ENCODE results near the gene CAGE1.
"Not testable (repeated sequence)": the region's sequence is repeated elsewhere in the genome, so short reads cannot be mapped to it uniquely, and the experiment has no call there.

CAGE1 gene

DNA sequence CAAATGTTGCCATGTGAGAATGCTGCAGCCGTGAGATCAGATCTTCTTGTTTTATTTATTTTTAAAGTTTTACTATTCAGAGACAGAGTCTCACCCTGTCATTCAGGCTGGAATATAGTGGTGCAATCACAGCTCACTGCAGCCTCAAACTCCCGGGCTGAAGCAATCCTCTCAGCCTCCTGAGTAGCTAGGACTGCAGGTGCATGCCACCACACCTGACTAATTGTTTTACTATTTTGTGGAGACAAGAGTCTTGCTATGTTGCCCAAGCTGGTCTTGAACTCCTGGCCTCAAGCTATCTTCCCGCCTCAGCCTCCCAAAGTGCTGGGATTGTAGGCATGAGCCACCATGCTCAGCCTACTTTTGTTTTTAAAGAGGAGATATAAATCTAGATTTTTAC lies 54.0 kb downstream of the CAGE1 start:
- no peak for DNase-seq

- DNase-seq = no peak
Measured at GRCh38 chr6:7334685-7335084, 54.9 kb downstream of the CAGE1 start.

DNA sequence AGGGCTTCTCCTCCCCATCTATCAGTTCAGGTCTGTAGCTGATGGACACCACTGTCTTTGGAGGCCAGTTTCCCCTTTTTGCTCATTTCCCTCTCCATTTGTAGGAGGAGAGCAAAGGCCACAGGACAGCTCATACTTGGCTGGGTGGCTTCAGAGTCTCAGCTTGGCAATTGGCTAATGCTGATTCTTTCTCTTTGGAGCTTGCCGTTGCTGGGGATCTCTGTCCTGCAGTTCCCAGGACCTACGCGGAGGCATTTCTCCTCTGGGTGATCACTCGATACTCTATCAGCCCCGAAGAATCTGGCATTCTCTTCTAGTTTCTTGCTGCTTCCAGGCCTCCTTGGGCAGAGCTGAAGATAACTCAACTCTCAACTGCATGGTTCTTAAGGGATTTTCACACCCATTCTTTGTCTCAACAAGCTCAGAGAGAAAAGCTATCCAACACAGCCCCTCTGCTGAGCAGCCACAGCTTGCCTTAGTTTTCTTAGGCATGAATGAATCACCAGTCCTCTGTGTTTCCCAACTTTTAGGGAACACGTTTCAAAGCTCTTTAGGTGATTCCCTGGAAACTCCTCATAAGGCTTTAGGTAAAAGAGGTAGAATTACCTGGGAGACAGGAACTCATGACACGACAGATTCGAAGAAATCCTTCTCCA lies 57.3 kb downstream of the CAGE1 start:
- DNase-seq = no peak

GRCh38 chr6:7331452-7331851 lies 58.1 kb downstream of the CAGE1 start:
- no peak for DNase-seq

DNA sequence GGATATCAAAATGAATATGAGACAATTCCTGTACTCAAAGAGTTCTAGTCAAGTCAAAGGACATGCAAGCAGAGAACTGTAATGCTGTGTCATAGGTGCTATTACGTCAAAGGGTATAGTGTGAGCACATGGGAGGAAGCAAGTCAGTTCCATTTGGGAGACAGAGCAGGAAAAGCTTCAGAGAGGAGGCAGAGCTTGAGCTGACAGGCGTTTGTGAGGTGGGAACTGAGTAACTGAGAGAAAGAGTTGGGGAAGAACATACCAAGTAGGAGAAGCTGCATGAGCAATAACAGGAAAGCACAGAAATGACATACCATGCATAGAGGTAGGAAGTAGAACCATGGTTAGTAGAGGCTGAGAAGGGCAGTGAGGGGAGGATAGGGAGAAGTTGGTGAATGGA lies 61.3 kb downstream of the CAGE1 start:
- no peak for DNase-seq

GRCh38 chr6:7325750-7326149 lies 63.8 kb downstream of the CAGE1 start:
- no peak for DNase-seq

DNA sequence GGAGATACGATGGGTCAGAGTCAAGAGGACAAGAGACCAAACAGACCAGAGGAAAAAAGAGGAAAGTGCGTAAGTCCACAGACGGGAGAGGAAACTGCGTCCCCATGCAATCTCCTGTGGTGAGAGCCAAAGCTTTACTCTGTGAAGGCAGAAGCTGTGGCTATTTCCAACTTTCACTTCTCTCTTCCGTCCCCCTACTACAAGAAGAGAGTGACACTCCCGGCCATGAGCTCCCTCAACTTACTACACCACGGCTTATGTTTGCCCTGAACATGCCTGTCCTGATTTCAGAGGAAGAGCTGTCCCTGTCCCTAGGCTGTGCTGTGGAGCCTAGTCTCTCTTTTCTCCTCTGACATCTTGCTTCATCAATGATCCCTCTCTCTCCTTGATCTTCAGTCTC lies 65.0 kb downstream of the CAGE1 start:
- DNase-seq = no peak

DNA sequence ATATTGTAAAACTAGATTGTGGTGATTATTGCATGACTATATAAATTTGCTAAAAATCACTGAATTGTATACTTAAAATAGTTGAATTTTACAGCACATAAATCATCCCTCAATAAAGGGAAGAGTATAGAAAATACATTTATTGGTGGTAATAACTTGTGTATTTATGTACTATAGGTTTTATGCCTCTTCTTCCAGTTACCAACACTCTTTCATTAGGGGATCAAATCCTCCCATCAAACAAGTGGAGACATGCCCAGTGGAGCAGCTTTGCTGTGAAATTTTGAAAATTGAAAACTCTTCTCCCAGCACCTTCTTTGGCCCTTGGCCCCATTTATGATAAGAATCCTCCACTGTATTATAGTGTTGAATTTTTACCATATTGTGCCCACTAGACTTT lies 66.5 kb downstream of the CAGE1 start:
- no peak for DNase-seq

DNA sequence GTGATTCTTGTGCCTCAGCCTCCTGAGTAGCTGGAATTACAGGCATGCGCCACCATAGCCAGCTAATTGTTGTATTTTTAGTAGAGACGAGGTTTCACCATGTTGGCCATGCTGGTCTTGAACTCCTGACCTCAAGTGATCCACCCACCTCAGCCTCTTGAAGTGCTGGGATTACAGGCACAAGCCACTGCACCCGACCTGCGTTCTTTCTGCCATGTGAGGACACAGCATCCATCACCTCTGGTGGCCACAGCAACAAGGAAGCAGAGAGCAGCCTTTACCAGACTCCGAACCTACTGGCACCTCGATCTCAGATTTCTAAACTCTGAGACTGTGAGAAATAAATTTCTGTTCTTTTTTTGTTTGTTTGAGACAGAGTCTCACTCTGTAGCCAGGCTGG lies 67.7 kb downstream of the CAGE1 start:
- DNase-seq = not testable (repeated sequence)

GRCh38 chr6:7319406-7319805 lies 70.1 kb downstream of the CAGE1 start:
- not testable (repeated sequence) for DNase-seq

- no peak for DNase-seq
Measured at GRCh38 chr6:7317538-7317937, 72.0 kb downstream of the CAGE1 start.

GRCh38 chr6:7316658-7317533 lies 72.6 kb downstream of the CAGE1 start:
- no peak for DNase-seq

- DNase-seq = no peak
Measured at GRCh38 chr6:7315948-7316365, 73.6 kb downstream of the CAGE1 start.

- DNase-seq = not testable (repeated sequence)
Measured at GRCh38 chr6:7315087-7315947, 74.2 kb downstream of the CAGE1 start.

DNA sequence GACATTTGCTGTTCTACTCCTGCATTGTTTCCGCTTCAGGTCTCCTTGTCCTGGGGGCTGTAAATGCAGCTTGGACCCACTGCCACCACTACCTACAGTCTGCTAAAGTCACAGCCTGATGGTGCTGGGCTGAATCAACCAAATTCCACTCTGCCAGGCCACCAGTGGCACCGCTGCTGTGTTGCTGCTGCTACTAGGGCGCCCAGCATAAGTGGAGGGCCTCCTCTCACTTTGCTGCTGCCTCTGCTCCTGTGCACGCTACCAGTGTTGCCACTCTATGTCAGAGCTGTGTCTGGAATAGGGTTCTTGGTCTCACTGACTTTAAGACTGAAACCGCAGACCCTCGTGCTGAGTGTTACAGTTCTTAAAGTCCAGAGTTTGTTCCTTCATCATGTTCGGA lies 75.1 kb downstream of the CAGE1 start:
- DNase-seq = no peak

GRCh38 chr6:7313505-7314165 lies 75.9 kb downstream of the CAGE1 start:
- no peak for DNase-seq

GRCh38 chr6:7312616-7313504 lies 76.7 kb downstream of the CAGE1 start, which contains the start of gene SSR1:
TSS of gene SSR1 (minus strand) at chr6:7313199. CDS start at chr6:7313120, 79 bp downstream.
- DNase-seq = peak; percentile 97

- no peak for DNase-seq
Measured at GRCh38 chr6:7311917-7312615, 77.5 kb downstream of the CAGE1 start.

- DNase-seq = no peak
Measured at GRCh38 chr6:7311176-7311575, 78.4 kb downstream of the CAGE1 start.

DNA sequence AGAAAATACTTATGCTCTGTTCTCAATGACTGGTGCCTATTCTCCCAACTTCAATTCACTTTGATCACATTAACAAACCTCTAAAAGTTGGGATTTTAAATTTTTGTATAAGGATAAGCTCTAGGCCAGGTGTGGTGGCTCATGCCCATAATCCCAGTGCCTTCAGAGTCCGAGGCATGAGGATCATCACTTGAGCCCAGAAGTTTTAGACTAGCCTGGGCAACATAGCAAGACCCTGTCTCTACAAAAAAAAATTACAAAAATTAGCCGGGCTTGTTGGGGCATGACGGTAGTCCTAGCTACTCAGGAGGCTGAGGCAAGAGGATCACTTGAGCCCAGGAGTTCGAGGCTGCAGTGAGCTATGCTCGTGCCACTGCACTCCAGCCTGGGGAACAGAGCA lies 80.5 kb downstream of the CAGE1 start:
- no peak for DNase-seq

DNA sequence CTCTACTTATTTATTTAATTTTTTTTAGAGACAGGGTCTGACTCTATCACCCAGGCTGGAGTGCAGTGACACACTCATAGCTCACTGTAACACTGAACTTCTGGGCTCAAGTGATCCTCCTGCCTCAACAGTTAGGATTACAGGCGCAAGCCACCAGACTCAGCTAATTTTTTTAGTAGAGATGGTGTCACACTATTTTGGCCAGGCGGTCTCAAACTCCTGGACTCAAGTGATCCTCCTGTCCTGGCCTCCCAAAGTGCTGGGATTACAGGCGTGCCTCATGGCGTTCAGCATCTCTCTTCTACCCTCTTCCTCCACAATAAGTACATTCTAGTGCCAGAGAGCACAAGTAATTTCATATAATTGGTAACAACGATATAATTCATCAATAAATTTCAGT lies 82.0 kb downstream of the CAGE1 start:
- DNase-seq = no peak

Measured in NCI-H2029 treated with DMSO at 0.1 percent for 48 hours (cell line).